NCI-H1105 treated with DMSO at 0.1 percent for 48 hours (cell line): Measurements from ENCODE around the gene RITA1.

Source experiments
- DNase-seq: peaks from one replicate; lab custom pipeline; 2025; lab: John Stamatoyannopoulos, UW

The RITA1 gene

GRCh38 chr12:113179023-113179422 is 6.5 kb upstream of the RITA1 start:
- DNase-seq, result no peak

GRCh38 chr12:113180333-113180732 is 5.2 kb upstream of the RITA1 start:
- no peak for DNase-seq

- DNase-seq, result no peak
These were observed 3.5 kb upstream of the RITA1 start for GRCh38 chr12:113181975-113182374.

GRCh38 chr12:113183030-113183589 is 2.4 kb upstream of the RITA1 start:
- DNase-seq, result no peak

DNA sequence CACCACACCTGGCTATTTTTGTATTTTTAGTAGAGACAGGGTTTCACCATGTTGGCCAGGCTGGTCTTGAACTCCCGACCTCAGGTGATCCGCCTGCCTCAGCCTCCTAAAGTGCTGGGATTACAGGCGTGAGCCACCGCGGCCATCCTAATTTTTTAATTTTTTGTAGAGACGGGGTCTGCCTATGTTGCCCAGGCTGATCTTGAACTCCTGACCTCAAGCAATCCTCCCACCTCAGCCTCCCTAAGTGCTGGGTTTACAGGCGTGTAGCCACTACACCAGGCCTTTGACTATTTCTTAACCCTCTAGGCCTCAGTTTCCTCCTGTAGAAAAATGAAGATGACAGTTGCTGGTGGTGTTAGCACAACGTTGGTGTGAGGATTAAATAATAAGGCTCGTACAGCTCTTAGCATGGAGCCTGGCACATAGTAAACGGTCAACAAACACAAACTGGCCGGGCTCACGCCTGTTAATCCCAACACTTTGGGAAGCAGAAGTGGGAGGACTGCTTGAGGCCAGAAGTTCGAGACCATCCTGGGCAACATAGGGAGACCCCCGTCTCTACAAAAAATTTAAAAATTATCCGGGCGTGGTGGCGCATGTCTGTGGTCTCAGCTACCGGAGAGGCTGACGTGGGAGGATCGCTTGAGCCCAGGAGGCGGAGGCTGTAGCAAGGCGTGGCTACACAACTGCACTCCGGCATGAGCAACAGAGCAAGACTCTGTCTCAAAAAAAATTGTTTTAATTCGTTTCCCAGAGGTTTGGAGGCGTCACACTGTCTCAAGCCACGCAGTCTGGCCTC is 1.2 kb upstream of the RITA1 start:
- no peak for DNase-seq

DNA sequence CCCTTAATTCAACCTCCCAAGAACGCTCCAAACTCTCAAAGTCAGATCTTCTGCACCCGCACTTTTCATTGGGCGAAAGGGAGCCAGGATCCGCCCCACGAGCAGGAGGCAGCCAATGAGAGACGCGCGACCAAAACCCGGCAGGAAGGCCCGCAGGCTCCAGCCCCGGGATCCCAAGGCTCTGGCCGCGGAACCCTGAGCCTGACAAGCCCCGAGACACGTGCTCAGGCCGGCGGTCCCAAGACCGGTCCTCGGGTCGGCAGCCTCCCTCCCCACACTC is 681 bp upstream of the RITA1 start:
- DNase-seq, result peak; percentile 78

GRCh38 chr12:113186033-113186365 is 478 bp downstream of the RITA1 start:
- DNase-seq, result peak; percentile 26

GRCh38 chr12:113186666-113187325 is 1.3 kb downstream of the RITA1 start:
- no peak for DNase-seq

DNA sequence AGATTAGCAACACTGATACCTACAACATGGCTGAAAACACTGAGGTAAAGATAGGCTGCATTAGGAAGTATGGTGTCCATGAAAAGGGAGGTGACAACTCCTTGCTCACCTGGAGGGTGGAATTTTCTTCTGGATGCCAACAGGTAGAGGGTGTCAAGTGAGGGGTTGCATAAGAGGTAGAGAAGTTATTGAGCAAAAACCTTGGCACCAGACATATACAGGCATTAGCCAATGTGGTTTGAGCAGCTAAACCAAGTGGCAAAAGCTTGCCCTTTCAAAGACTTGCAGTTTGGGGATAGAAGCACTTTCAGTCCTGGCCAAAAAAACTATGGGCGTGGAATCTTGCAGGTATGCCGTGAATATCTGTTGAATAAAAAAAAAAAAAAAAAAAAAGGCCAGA is 3.8 kb downstream of the RITA1 start:
- no peak for DNase-seq

- DNase-seq, result no peak
These were observed 5.2 kb downstream of the RITA1 start for GRCh38 chr12:113190761-113191160.

GRCh38 chr12:113191227-113191626 is 5.7 kb downstream of the RITA1 start:
- DNase-seq, result no peak

GRCh38 chr12:113194971-113195391 is 9.5 kb downstream of the RITA1 start:
- DNase-seq, result no peak

DNA sequence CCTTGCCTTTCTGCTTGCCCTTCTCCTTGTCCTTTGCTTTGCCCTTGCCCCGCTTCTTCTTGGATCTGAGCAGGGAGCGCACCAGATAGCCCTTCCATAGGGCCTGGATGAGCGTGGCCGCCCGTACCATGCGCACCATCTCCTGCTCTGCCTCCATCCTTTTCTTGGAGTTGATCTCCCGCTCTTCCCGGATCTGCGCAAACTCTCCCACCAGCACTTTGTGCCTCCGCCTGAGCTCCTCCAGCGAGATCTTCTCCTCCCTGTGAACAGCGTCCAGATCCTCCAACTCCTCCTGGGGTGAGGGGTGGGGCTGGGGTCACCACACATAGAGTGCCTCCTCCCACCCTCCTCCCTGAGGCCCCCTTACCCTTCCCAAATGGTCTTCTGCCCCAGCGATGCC is 10.1 kb downstream of the RITA1 start:
- DNase-seq, result no peak

GRCh38 chr12:113196582-113196981 is 11.1 kb downstream of the RITA1 start:
- DNase-seq, result no peak

GRCh38 chr12:113196990-113197389 is 11.5 kb downstream of the RITA1 start:
- peak; percentile 56 for DNase-seq

GRCh38 chr12:113197518-113198077 is 12.1 kb downstream of the RITA1 start:
- no peak for DNase-seq

DNA sequence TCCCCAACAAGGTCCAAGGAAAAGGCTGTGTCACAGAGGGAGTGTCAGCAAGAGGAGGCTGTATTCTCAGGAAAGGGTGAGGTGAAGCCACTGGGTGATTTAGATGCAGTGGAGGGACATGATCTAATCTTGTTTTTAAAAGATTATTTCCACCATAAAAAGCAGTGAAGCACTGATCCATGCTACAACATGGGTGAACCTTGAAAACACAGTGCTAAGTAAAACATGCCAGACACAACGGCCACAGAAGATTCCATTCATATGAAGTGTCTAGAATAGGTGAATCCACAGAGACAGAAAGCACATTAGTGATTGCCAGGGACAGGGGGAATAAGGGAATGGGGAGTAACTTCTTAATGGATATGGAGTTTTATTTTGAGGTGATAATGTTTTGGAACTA is 12.8 kb downstream of the RITA1 start:
- DNase-seq, result no peak

DNA sequence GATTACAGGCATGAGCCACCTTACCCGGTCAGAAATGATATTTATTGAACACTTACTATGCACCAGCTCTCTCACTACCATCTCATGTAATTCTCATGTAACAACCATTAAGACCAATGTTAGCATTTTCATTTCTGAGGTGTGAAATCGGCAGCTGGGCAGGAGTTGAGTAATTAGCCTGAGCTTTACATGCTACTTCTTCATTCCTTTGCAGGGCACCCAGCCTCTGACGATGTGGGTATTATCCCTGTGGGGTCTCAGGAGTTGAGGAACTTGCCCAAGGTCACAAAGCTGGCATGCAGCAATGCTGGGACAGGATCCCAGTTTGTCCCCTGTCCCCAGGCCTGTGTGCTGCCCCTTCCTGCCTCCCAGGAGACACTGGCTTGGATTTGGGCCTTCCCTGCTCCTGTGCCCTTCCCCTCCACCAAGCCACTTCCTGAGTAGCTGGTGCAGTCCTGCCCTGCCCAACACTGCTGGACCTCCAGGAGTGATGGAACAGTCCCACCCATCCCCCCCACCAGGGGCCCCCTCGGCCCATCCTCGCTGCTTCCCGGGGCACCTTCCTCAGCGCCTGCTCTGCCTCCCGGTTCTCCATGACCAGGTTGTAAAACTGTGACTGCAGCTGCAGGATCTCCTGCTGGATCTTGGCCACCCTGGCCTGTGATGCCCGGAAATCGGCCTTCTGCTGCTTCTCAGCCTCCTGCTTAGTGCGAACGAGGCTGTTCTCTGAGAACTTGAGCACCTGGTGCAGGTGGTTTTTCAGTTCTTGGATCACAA is 14.7 kb downstream of the RITA1 start:
- DNase-seq, result no peak

DNA sequence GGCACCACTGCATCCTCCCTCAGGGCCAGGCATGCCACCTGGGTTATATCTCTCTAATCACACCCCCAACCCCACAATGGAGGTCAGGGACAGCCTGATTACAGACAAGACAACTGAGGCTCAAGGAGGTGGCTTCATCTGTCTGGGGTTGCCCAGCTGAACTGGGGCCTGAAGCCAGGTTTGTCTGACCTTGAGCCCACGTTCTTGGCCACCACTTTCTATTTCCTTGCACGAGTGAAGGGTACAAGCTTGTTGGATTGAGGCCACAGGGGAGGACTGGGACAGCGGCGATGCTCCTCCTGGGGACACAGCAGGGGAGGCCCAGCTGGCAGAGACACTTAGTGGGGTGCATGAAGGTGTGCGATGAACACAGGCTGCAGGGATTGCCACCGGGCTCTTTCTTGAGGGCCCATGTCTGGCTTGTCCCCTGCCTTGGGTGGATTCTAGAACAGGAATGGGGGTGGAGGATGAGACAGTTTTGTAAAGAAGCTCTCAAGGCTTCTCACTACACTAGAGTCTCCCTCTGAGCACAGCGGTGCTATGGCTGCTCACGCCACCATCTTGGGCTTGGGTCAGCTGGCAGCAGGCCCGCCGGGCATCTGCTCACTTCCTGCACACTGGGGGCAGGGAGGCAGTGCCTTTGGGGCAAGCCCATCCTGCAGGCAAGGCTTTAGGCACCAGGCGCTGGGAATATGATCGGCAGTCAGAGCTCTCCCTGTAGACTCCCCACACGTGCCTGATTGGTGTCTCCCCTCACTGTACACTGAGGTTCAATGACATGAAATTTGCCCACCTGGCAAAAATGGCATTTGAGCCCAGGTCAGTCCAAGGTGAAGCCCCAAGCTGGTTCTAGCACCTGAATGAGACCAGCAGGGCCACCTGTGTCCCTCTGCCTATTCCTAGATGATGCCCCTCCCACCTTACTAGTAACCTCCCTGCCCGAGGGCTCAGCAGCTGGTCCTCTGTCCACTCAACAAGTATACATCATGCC is 16.0 kb downstream of the RITA1 start:
- DNase-seq, result no peak

- no peak for DNase-seq
These were observed 17.0 kb downstream of the RITA1 start for GRCh38 chr12:113202300-113203075.
